Fibroblast of mammary gland (primary cell): Measurements from ENCODE around the gene PLEKHB2.
A peak's percentile ranks its signal among the peaks of the same experiment; 100 is the strongest.

Source experiments
- DNase-seq: peaks from one replicate; pipeline ENCODE4 v3.0.0-alpha.2; 2010; ENCODE audit warnings: low read depth
- H3K4me3 ChIP-seq: 2 replicates; pipeline ENCODE4 v1.5.1; 2011; ENCODE audit warnings: low read depth, mild to moderate bottlenecking, low read length, moderate library complexity; ENCODE audit not compliant: control insufficient read depth
- TF ChIP-seq, protein P1 (sequence below): conservative IDR thresholded peaks from 2 replicates; pipeline ENCODE4 v1.5.1; 2011; ENCODE audit warnings: low read depth, low read length, inconsistent platforms; ENCODE audit not compliant: control insufficient read depth, insufficient read depth

The PLEKHB2 gene

GRCh38 chr2:131120815-131121317 is 15.7 kb downstream of the PLEKHB2 start:
- TF ChIP-seq, protein P1, sequence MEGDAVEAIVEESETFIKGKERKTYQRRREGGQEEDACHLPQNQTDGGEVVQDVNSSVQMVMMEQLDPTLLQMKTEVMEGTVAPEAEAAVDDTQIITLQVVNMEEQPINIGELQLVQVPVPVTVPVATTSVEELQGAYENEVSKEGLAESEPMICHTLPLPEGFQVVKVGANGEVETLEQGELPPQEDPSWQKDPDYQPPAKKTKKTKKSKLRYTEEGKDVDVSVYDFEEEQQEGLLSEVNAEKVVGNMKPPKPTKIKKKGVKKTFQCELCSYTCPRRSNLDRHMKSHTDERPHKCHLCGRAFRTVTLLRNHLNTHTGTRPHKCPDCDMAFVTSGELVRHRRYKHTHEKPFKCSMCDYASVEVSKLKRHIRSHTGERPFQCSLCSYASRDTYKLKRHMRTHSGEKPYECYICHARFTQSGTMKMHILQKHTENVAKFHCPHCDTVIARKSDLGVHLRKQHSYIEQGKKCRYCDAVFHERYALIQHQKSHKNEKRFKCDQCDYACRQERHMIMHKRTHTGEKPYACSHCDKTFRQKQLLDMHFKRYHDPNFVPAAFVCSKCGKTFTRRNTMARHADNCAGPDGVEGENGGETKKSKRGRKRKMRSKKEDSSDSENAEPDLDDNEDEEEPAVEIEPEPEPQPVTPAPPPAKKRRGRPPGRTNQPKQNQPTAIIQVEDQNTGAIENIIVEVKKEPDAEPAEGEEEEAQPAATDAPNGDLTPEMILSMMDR: no peak

GRCh38 chr2:131121464-131121863 is 16.3 kb downstream of the PLEKHB2 start:
- peak; percentile 7 for DNase-seq
- TF ChIP-seq, protein P1: no peak

More at GRCh38 chr2:131120815-131121317, 15.7 kb downstream of the PLEKHB2 start:
- no peak overlapping the region for H3K4me3 ChIP-seq
- DNase-seq: no peak

DNA sequence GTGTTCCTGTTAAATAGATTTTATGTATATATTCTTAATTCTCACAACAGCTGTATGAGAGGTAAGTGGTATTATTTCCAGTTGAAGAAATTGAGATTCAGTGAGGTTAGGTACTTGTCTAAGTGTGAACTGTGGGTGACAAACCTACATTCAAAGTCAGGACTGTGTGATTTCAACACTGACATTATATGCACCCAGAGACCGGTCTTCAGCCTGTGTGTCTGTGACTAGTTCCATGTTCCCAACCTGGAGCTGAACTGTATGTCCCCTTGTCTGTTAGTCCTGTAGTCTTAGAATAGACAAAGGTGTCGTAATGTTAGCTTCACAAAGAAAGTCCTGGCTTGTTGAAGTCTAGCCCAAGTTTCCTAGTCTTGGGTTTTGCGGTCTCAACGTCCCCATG is 17.4 kb downstream of the PLEKHB2 start:
- TF ChIP-seq, protein P1: no peak
- H3K4me3 ChIP-seq: no peak overlapping the region
- no peak for DNase-seq

More at GRCh38 chr2:131121464-131121863, 16.3 kb downstream of the PLEKHB2 start:
- H3K4me3 ChIP-seq: no peak overlapping the region

DNA sequence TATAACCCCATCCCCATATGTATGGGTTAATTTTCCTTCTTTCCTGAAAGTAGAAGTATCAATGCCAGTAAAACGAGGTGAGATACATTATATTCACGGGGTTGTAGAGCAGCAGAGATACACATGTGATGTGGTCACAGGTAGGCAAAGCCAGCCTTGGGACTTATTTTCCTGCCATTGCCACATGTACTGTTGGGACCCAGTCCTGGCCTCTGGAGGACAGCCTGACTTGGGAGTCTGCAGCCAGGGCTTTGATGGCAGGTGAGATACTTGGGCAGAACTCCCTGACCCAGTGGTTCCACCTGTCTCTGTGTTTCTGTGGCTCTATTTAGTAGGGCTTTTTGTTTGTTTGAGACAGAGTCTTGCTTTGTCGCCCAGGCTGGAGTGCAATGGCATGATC is 18.1 kb downstream of the PLEKHB2 start:
- H3K4me3 ChIP-seq: no peak overlapping the region
- TF ChIP-seq, protein P1: no peak
- no peak for DNase-seq

GRCh38 chr2:131125195-131125757 is 20.1 kb downstream of the PLEKHB2 start:
- no peak overlapping the region for H3K4me3 ChIP-seq
- DNase-seq: no peak
- TF ChIP-seq, protein P1: no peak

DNA sequence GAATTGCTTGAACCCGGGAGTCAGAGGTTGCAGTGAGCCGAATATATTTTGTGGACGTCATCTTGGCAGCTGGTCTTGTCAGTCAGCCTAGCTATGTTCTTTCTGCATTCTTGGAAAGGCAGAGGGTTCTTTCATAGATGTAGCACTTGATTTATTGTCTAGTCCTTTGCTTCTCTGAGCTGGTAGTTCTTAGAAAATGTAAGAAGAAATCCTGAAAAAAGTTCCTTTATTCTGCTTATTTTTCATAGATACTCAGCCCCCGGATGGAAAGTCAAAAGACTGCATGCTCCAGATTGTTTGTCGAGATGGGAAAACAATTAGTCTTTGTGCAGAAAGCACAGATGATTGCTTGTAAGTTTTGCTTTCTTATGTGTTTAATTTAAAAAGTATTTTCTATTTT is 21.3 kb downstream of the PLEKHB2 start:
- TF ChIP-seq, protein P1: no peak
- H3K4me3 ChIP-seq: no peak overlapping the region
- DNase-seq: peak; percentile 15
